Endothelial cell of umbilical vein (primary cell): ENCODE measurements around the gene CENPQ. TPM values are rescaled to one million over a fixed set of nuclear protein-coding genes. Genes with fewer than 3 reads are reported as not detected.

Source experiments
- BruUV-seq: library from RNA; stranded (reverse); fragments of 400-500 nt; replicated peaks from 2 replicates; lab custom pipeline; 2021; lab: Mats Ljungman, UMichigan
- CTCF ChIA-PET: fragments of 300-600, 350-600 bp; sonication (Branson Sonifier 250); formaldehyde crosslinking; loops from one replicate; lab custom pipeline; 2021; ENCODE audit warnings: antibody characterized with exemption, inconsistent platforms; lab: Charles Lee
- POLR2A ChIA-PET: fragments of 300-600, 350-600 bp; sonication (Branson Sonifier 250); formaldehyde crosslinking; loops from one replicate; lab custom pipeline; 2021; ENCODE audit warnings: antibody characterized with exemption, inconsistent platforms; lab: Charles Lee
- DNase-seq: peaks from one replicate; pipeline ENCODE4 v3.0.0-alpha.2; 2011; ENCODE audit warnings: low read depth, low spot score
- FAIRE-seq: peaks from 2 replicates; lab custom pipeline; 2011; peaks lifted over from hg19 to GRCh38; lab: Jason Lieb, UNC
- H2AFZ ChIP-seq: 2 replicates; pipeline ENCODE4 v1.6.0; 2012; ENCODE audit warnings: low read depth, low read length, control low read depth, inconsistent platforms
- H3K27ac ChIP-seq: 2 replicates; pipeline ENCODE4 v1.5.1; 2011; ENCODE audit warnings: low read depth, mild to moderate bottlenecking, control low read depth, low read length, moderate library complexity; ENCODE audit not compliant: insufficient read depth
- H3K27me3 ChIP-seq, 2 experiments: 2 replicates each; pipeline versions ENCODE4 v1.6.0 to v1.6.1; 2011; ENCODE audit warnings: low read length in 2 of 2, mixed read lengths in 1 of 2; ENCODE audit not compliant: control insufficient read depth in 2 of 2, insufficient read depth in 2 of 2
- H3K36me3 ChIP-seq, 2 experiments: 2 replicates in 1 of 2; 3 replicates in 1 of 2; pipeline ENCODE4 v1.5.1; 2011; ENCODE audit warnings: low read length in 2 of 2, mild to moderate bottlenecking in 1 of 2, moderate library complexity in 1 of 2; ENCODE audit not compliant: control insufficient read depth in 2 of 2, insufficient read depth in 2 of 2; ENCODE audit errors: extremely low read depth in 1 of 2
- H3K4me1 ChIP-seq: 3 replicates; pipeline ENCODE4 v1.5.1; 2011; ENCODE audit warnings: mild to moderate bottlenecking, low read length; ENCODE audit not compliant: control insufficient read depth, insufficient read depth; ENCODE audit errors: extremely low read depth
- H3K4me2 ChIP-seq: 2 replicates; pipeline ENCODE4 v1.6.1; 2011; ENCODE audit warnings: low read length, control low read depth, mixed read lengths; ENCODE audit not compliant: insufficient read depth
- H3K4me3 ChIP-seq, 3 experiments: fragments of 200-600 bp in 1 of 3; sonication (generic), shearing (Covaris generic) in 1 of 3; replicated peaks in 1 of 3; 2 replicates each; pipeline ENCODE4 v1.5.1; 2011 to 2016; ENCODE audit warnings: control low read depth in 3 of 3, low read length in 3 of 3, mild to moderate bottlenecking in 2 of 3, inconsistent platforms in 1 of 3, low read depth in 1 of 3, moderate library complexity in 1 of 3; ENCODE audit not compliant: insufficient read depth in 1 of 3
- H3K79me2 ChIP-seq: 2 replicates; pipeline ENCODE4 v1.6.0; 2012; ENCODE audit warnings: low read length, inconsistent platforms; ENCODE audit not compliant: control insufficient read depth, insufficient read depth
- H3K9ac ChIP-seq: replicated peaks from 2 replicates; pipeline ENCODE3; 2011; ENCODE audit warnings: low read length, control low read depth; ENCODE audit not compliant: insufficient read depth; ENCODE audit errors: extremely low read depth
- H3K9me1 ChIP-seq: replicated peaks from 3 replicates; pipeline ENCODE4 v1.6.0; 2011; ENCODE audit warnings: mild to moderate bottlenecking, low read length; ENCODE audit not compliant: control insufficient read depth, insufficient read depth; ENCODE audit errors: extremely low read depth
- H3K9me3 ChIP-seq: replicated peaks from 2 replicates; pipeline ENCODE4 v1.5.1; 2012; ENCODE audit warnings: low read length, inconsistent platforms; ENCODE audit not compliant: control insufficient read depth, insufficient read depth
- H4K20me1 ChIP-seq: replicated peaks from 2 replicates; pipeline ENCODE3; 2011; ENCODE audit warnings: mild to moderate bottlenecking, low read length; ENCODE audit not compliant: control insufficient read depth, insufficient read depth; ENCODE audit errors: extremely low read depth
- CTCF ChIP-seq, 2 donors: IDR thresholded peaks; 1 replicate in 1 of 2; 2 replicates in 1 of 2; pipeline ENCODE4 v1.5.1; 2011; ENCODE audit warnings: low read length in 2 of 2, mild to moderate bottlenecking in 2 of 2, moderate library complexity in 2 of 2, control low read depth in 1 of 2, inconsistent platforms in 1 of 2, low read depth in 1 of 2; ENCODE audit not compliant: insufficient read depth in 1 of 2; ENCODE audit errors: extremely low read depth in 1 of 2
- EZH2 ChIP-seq: IDR thresholded peaks from 2 replicates; pipeline ENCODE4 v1.6.1; 2012; ENCODE audit warnings: borderline replicate concordance, low read depth, mild to moderate bottlenecking, moderate library complexity, low read length, inconsistent platforms; ENCODE audit not compliant: severe bottlenecking
- FOS ChIP-seq: IDR thresholded peaks from 2 replicates; pipeline ENCODE4 v1.6.1; 2011; ENCODE audit warnings: mild to moderate bottlenecking, low read length, moderate library complexity, borderline replicate concordance; ENCODE audit not compliant: insufficient read depth
- GATA2 ChIP-seq: IDR thresholded peaks from 2 replicates; pipeline ENCODE4 v1.7.0; 2011; ENCODE audit warnings: low read depth, mild to moderate bottlenecking, moderate library complexity, mixed read lengths, low read length; ENCODE audit not compliant: insufficient read length, insufficient read depth
- JUN ChIP-seq: IDR thresholded peaks from 2 replicates; pipeline ENCODE4 v1.6.1; 2011; ENCODE audit warnings: borderline replicate concordance, low read depth; ENCODE audit not compliant: insufficient read length, insufficient read depth
- MAX ChIP-seq: IDR thresholded peaks from 2 replicates; pipeline ENCODE4 v1.6.1; 2011; ENCODE audit not compliant: insufficient read depth, insufficient read length
- MYC ChIP-seq: IDR thresholded peaks from one replicate; pipeline ENCODE4 v1.6.1; 2011; ENCODE audit warnings: mild to moderate bottlenecking, low read depth, low read length
- POLR2A ChIP-seq: IDR thresholded peaks from 2 replicates; pipeline ENCODE4 v1.6.1; 2012; ENCODE audit warnings: low read depth, mild to moderate bottlenecking, control low read depth, low read length
- POLR2AphosphoS5 ChIP-seq: IDR thresholded peaks from 2 replicates; pipeline ENCODE4 v1.6.1; 2012; ENCODE audit warnings: low read depth, mild to moderate bottlenecking, control low read depth, low read length, moderate library complexity; ENCODE audit not compliant: insufficient read depth
- dilution Hi-C: fragments of 300-500 bp; cut with MboI; formaldehyde crosslinking; loops from one replicate; pipeline ENCODE4 v1.15.0; 2019; ENCODE audit warnings: low sequenced_read_pairs; ENCODE audit not compliant: extremely low pct_ligation_motif_present
- intact Hi-C: fragments of 100-400 bp; cut with micrococcal nuclease; formaldehyde crosslinking; loops from one replicate; pipeline ENCODE4 v1.10.0; 2022
- polyA plus RNA-seq, 4 experiments: library from polyadenylated mRNA; depleted of rRNA in 3 of 4; stranded (reverse) in 3 of 4; unstranded in 1 of 4; fragments of >200 nt; gene quantifications; 2 replicates each; pipeline versions ENCODE4 v1.2.1 to v1.2.3, GENCODE V29; 2011 to 2012; ENCODE audit warnings: missing spikeins in 1 of 4
- total RNA-seq: library from RNA; stranded (reverse); gene quantifications from 2 replicates; pipeline ENCODE4 v1.2.3, GENCODE V29; 2021

CENPQ gene
- total and polyA plus RNA-seq, 2 donors (not counting 3 experiments of a cell fraction or from before 2014, with no cell fraction given), result 3.3 to 8.0 TPM

GRCh38 chr6:49497304-49497703 is 34.1 kb downstream of the CENPQ start:
- FAIRE-seq (no peak), DNase-seq (no peak)
- H3K27ac ChIP-seq, result no peak overlapping the region
- no peaks in the 10 kb centered on the region for H3K9me3 ChIP-seq
- no peak overlapping the region for H3K4me3 ChIP-seq
- H3K9ac ChIP-seq, result no peak overlapping the region
- no peaks in the 10 kb centered on the region for H3K4me1 ChIP-seq
- dilution Hi-C loops, result no loop called here
- H3K36me3 ChIP-seq, result peaks cover 2% of the 10 kb centered on the region in 2 experiments
- no peaks in the 10 kb centered on the region for H3K9me1 ChIP-seq
- ChIA-PET POLR2A (no interaction called here), CTCF (interaction anchor here (1.0 kb wide), 3 partner anchors 15 to 352 kb away, joined by 3 read pairs; no protein-coding TSS in a partner anchor)
- intact Hi-C loops, result no loop called here
- H3K27me3 ChIP-seq, result no peaks in the 10 kb centered on the region
- no peaks in the 10 kb centered on the region for H4K20me1 ChIP-seq
- H3K79me2 ChIP-seq, result no peaks in the 10 kb centered on the region
- BruUV-seq, result no TSS peak
- no peak overlapping the region for H2AFZ ChIP-seq
- no peak overlapping the region for H3K4me2 ChIP-seq
- TF ChIP-seq POLR2AphosphoS5 (no peak), FOS (no peak), MAX (no peak), MYC (no peak), CTCF (IDR thresholded peaks at IDR 0.05; ENCODE audit: extremely low read depth in 1 of 2, insufficient read depth in 1 of 2, low read depth in 1 of 2, low read length in 2 of 2) (no peak), JUN (no peak), POLR2A (no peak), GATA2 (no peak), EZH2 (no peak)
